HG03469 (cell line): Measurements from ENCODE around the gene TPRG1L.

ENCODE experiments used
- ATAC-seq: cut with Tn5 transposase; IDR thresholded peaks from one replicate; pipeline ENCODE4 v1.9.1; 2021; ENCODE audit warnings: mild to moderate bottlenecking, moderate library complexity, moderate number of reproducible peaks; ENCODE audit not compliant: unreplicated experiment

The TPRG1L gene

GRCh38 chr1:3626025-3626424, 1.2 kb downstream of the TPRG1L start:
- ATAC-seq, result no peak

- ATAC-seq, result no peak
These were observed 2.9 kb downstream of the TPRG1L start for GRCh38 chr1:3627515-3628253.

- no peak for ATAC-seq
These were observed 3.6 kb downstream of the TPRG1L start for GRCh38 chr1:3628445-3628844.

GRCh38 chr1:3629561-3630160, 4.8 kb downstream of the TPRG1L start:
- ATAC-seq, result no peak

GRCh38 chr1:3630161-3630611, 5.4 kb downstream of the TPRG1L start:
- ATAC-seq, result no peak

GRCh38 chr1:3630914-3631313, 6.1 kb downstream of the TPRG1L start:
- no peak for ATAC-seq

GRCh38 chr1:3631320-3632260, 6.8 kb downstream of the TPRG1L start:
- ATAC-seq, result no peak

- no peak for ATAC-seq
These were observed 7.5 kb downstream of the TPRG1L start for GRCh38 chr1:3632298-3632697.

GRCh38 chr1:3632716-3633343, 8.0 kb downstream of the TPRG1L start:
- no peak for ATAC-seq

GRCh38 chr1:3633344-3634058, 8.7 kb downstream of the TPRG1L start:
- no peak for ATAC-seq

- ATAC-seq, result no peak
These were observed 9.4 kb downstream of the TPRG1L start for GRCh38 chr1:3634059-3634800.

GRCh38 chr1:3636080-3636479, 11.3 kb downstream of the TPRG1L start:
- ATAC-seq, result no peak

GRCh38 chr1:3636531-3636930, 11.7 kb downstream of the TPRG1L start:
- no peak for ATAC-seq

GRCh38 chr1:3638027-3638426, 13.2 kb downstream of the TPRG1L start:
- ATAC-seq, result no peak

- ATAC-seq, result no peak
These were observed 13.9 kb downstream of the TPRG1L start for GRCh38 chr1:3638676-3639075.

- no peak for ATAC-seq
These were observed 14.6 kb downstream of the TPRG1L start for GRCh38 chr1:3639397-3639911.

- ATAC-seq, result no peak
These were observed 15.5 kb downstream of the TPRG1L start for GRCh38 chr1:3640121-3640837.

GRCh38 chr1:3641046-3641760, 16.4 kb downstream of the TPRG1L start:
- no peak for ATAC-seq
